ENCODE data around the gene TIMM10.

The TIMM10 gene

DNA sequence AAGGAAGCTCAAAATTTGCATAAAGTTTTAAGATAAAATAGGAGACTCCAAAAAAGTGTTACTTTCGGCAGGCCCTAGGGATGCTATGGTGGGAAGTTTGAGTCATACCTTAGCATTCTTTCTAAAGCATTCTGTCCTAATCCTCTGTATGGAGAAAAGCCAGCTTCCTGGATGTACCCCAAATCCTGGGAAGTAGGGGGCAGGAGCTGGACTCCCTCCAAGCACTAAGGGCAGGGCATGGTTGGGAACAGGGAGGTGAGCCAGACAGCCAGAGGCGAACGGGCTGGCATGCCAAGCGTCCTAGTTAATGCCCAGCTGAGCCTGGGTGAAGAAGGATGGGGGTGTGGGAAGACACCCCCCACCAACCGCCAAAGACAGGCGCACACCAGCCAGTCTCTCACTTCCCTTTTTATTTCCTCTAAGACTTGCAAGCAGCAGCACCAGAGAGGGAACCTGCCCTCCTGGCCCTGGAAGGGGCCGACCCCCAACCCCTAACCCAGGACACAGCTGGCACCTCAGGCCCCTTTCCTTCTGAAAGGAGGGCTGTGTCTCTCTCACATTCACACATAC, 46.3 kb downstream of the TIMM10 start:
- H3K9me3 Mint-ChIP-seq: no peaks in the 10 kb centered on the region
- peaks cover 3% of the 10 kb centered on the region for H3K27me3 Mint-ChIP-seq
- no peak overlapping the region for H3K27ac Mint-ChIP-seq
- peaks cover 30% of the 10 kb centered on the region for H3K36me3 Mint-ChIP-seq
- peaks cover 24% of the 10 kb centered on the region for H3K4me1 Mint-ChIP-seq
- H3K4me3 Mint-ChIP-seq: no peak overlapping the region

DNA sequence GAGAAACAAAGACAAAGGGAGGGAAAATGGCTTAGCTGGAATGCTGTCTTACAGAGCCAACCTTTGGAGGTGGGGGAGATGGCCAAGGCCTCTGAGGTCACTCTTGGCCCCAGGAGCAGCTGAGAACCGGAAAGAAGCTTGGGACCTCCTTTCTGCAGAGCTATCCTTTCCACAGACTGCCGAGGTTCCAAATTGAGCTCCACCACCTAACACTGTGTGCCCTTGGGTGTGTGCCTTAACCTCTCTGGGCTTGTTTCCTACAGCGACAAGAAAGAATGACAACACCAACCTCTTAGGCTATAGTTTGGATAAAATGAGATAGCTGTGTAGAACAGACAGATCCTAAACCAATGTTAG, 47.0 kb downstream of the TIMM10 start:
- peak overlapping the region; percentile 36 for H3K4me3 Mint-ChIP-seq
- H3K27me3 Mint-ChIP-seq: peaks cover 3% of the 10 kb centered on the region

DNA sequence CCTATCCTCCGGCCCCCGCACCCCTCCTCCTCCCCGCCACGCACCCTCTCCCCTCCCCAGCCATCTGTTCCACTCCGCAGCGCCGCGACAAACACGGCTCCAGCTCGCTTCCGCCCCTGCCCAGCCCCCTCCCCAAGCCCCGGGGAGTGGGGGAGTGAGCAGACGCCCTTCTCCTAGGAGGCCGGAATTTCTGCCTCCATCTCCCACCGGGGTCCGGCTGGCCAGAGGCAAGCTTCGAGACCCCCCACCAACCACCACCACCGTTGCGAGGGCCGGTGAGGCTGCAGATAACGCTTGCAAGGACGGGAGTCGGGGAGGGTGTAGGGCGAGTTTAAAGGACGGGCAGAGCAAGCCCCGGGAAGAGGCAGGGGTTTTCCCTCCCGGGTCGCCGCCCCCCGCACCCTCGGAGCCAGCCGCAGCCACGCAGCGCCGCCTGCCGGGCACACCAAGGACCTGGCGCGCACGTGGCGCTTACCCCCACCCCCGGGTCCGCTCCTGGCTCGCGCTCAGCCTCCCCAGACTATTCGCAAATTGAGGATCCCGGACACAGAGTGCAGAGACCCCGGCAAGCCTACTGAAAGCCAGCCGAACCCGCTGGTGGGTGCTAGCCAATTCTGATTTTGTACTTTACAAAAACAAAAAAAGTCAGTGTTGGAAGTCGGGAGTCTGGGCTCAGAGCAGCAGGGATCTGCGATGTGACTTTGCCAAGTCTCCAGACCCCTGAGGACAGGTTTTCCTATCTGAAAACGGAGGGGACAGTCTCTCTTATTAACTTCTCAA, 47.6 kb downstream of the TIMM10 start:
- Mint-ChIP-seq H3K27me3 (peaks cover 3% of the 10 kb centered on the region), H3K36me3 (peaks cover 20% of the 10 kb centered on the region), H3K4me3 (peak overlapping the region; percentile 36), H3K9me3 (no peaks in the 10 kb centered on the region), H3K27ac (peak overlapping the region; percentile 35), H3K4me1 (peaks cover 24% of the 10 kb centered on the region)

More for the DNA sequence above, 47.0 kb downstream of the TIMM10 start:
- Mint-ChIP-seq H3K4me1 (peaks cover 24% of the 10 kb centered on the region), H3K27ac (no peak overlapping the region), H3K36me3 (peaks cover 25% of the 10 kb centered on the region), H3K9me3 (no peaks in the 10 kb centered on the region)

DNA sequence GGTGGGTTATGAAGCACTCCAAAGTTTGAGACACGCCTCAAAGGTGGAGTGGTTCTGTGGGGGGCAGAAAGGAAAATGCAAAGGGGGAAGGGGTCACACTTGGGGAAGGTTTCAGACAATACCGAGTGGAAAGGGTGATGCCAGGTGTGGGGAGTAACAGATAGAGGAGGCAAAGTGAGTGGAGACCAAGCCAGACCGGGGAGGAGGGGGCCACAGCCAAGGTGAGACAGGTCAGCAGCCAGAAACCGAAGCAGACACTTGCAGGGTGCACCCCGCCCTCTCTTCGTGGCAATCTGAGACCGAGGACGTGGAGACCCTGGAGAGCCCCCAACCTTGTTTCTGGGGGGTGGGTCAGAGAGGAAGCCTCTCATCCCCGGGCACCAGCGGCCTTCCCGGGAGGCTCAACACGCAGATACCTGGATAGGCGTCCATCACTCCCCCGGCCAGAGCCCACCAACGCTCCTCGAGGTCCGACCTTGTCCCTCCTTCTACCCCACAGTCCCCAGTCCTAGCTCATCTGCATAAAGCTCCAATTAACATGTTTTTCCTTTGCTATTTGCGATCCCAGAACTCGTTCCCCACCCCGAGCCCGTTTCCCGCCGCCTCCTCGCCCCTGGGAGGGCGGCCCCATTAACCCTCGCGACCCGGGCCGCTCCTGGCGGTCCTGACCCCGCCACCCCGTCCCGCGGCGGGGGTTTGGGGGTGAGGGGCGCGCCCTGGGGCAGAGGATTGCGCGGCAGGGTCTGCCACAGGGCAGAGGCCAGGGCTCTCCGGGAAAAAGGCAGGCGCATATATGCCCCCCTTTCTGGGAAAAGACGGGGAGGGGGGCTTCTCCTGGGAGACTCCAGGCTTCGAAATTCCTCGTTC, 48.4 kb downstream of the TIMM10 start:
- H3K4me3 Mint-ChIP-seq: peak overlapping the region; percentile 59
- H3K9me3 Mint-ChIP-seq: no peaks in the 10 kb centered on the region
- H3K4me1 Mint-ChIP-seq: peaks cover 24% of the 10 kb centered on the region
- H3K27me3 Mint-ChIP-seq: peaks cover 3% of the 10 kb centered on the region
- H3K27ac Mint-ChIP-seq: no peak overlapping the region
- peaks cover 12% of the 10 kb centered on the region for H3K36me3 Mint-ChIP-seq

DNA sequence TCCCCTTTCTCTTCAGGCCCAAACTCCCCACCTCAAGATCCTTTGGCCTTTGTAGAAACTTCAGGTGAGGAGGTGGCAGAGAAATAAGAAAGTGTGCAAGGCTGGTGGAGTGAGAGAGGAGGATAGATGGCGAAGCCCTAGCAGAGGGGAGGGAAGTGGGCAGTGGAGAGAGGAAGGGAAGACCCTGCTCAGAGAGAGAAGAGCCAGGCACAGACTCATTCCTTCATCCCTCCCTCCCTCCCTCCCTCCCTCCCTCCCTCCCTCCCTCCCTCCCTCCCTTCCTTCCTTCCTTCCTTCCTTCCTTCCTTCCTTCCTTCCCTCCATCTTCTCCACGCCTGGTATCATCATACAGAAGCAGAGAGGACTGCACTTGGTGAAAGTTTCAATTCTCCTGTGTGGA, 49.2 kb downstream of the TIMM10 start:
- Mint-ChIP-seq H3K27ac (no peak overlapping the region), H3K9me3 (no peaks in the 10 kb centered on the region), H3K4me3 (peak overlapping the region; percentile 59), H3K27me3 (peaks cover 3% of the 10 kb centered on the region), H3K36me3 (peaks cover 12% of the 10 kb centered on the region), H3K4me1 (peaks cover 24% of the 10 kb centered on the region)

DNA sequence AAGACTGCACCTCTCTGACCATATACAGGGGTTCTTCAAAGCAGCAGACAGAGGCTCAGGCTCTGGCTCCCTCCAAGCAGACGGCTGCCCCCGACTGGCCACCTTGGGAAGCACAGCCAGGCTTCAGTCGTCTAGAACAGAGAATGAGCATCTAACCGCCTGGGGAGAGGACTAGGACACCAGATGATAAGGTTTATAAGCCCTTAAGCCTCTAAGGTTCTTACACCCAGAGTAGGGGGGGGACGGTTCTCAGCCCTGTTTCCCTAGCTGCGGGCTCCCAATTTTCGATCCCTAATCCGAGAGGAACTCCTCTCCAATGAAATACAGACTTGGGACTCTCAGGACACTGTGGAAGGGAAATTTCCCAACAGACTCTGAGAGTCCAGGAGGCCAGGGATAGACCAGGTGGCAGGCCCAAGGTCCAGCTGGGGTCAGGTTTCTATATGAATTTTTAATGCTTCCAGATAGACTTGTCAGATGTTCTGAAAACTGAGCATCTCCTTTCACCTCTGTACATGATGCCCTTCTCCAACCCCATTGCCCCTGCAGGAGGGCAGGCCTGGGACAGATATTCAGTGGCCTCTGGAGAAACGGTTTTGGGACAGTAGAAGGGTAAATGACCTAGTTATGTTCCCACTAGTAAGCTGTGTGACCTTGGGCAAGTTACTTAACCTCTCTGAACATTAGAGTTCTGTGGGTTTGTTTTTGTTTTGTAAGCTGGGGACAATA, 50.0 kb downstream of the TIMM10 start:
- Mint-ChIP-seq H3K4me1 (peaks cover 24% of the 10 kb centered on the region), H3K36me3 (peaks cover 8% of the 10 kb centered on the region), H3K4me3 (no peak overlapping the region), H3K27me3 (peaks cover 3% of the 10 kb centered on the region), H3K27ac (peak overlapping the region; percentile 48), H3K9me3 (no peaks in the 10 kb centered on the region)

DNA sequence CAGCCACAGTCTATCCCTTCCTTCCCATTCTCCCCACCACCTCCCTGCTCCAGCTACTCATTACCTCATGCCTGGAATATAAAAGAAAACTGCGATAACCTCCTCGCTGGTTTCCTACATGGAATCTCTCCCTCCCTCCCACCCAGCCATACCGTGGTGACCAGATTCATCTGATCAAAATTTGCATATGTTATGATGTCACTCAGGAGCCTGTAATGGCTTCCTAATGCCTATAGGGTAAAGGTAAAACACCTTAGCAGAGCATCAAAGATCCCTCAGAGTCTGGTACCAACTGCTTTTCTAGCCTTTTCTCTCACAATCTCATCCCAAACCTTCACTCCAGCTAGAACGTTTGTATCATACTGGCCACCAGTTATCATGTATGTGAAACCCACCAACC, 50.6 kb downstream of the TIMM10 start:
- Mint-ChIP-seq H3K36me3 (peaks cover 4% of the 10 kb centered on the region), H3K4me3 (no peak overlapping the region), H3K27ac (no peak overlapping the region), H3K4me1 (peaks cover 28% of the 10 kb centered on the region), H3K27me3 (peaks cover 2% of the 10 kb centered on the region), H3K9me3 (no peaks in the 10 kb centered on the region)

DNA sequence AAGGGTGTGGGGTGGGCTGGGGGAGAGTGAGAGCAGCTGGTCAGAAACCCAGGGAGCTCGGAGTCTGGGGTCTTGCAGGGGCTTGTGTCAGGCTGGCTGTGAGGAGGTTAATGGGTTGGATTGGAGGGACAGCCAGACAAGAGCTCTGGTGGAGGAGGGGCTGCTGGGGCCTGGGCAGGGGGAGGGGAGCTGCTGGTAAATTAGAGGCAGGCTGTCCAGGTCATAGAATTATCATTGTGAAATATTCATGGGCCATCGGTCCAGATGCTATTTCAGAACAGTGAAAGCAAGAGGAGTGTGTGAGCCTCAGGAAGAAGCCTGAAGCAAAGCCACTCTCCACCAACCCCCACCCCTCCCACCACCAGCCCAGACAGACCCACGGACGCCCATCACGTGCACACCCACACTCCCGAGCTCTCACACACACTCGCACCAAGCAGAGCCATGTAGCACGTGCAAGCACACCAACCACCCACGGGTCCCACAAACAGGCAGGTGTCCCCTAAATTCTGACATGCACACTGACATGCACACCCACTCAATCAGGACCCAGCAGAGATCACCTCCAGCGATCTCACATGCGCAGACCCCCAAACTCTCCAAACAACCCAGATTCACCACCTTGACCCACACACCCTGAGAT, 51.4 kb downstream of the TIMM10 start:
- Mint-ChIP-seq H3K27me3 (peaks cover 1% of the 10 kb centered on the region), H3K9me3 (no peaks in the 10 kb centered on the region), H3K4me1 (peaks cover 34% of the 10 kb centered on the region), H3K36me3 (no peaks in the 10 kb centered on the region), H3K4me3 (no peak overlapping the region), H3K27ac (peak overlapping the region; percentile 4)
